ENCODE results near the gene CCDC33.

Gene CCDC33

GRCh38 chr15:74261041-74261440 is 24.9 kb downstream of the CCDC33 start:
- DNase-seq: no peak

- DNase-seq: no peak
Observed at GRCh38 chr15:74261685-74262084, 25.6 kb downstream of the CCDC33 start.

- DNase-seq: no peak
Observed at GRCh38 chr15:74262151-74262550, 26.0 kb downstream of the CCDC33 start.

- no peak for DNase-seq
Observed at GRCh38 chr15:74262625-74263024, 26.5 kb downstream of the CCDC33 start.

GRCh38 chr15:74263466-74263865 is 27.3 kb downstream of the CCDC33 start:
- DNase-seq: no peak

- DNase-seq: no peak
Observed at GRCh38 chr15:74264081-74264501, 28.0 kb downstream of the CCDC33 start.

- peak; percentile 22 to 23 for DNase-seq
Observed at GRCh38 chr15:74265046-74265639, 29.0 kb downstream of the CCDC33 start.

GRCh38 chr15:74268020-74268419 is 31.9 kb downstream of the CCDC33 start:
- no peak for DNase-seq

GRCh38 chr15:74269362-74270035 is 33.4 kb downstream of the CCDC33 start:
- no peak for DNase-seq

- no peak for DNase-seq
Observed at GRCh38 chr15:74270155-74270554, 34.0 kb downstream of the CCDC33 start.

- no peak for DNase-seq
Observed at GRCh38 chr15:74270854-74271520, 34.9 kb downstream of the CCDC33 start.

GRCh38 chr15:74272812-74273211 is 36.7 kb downstream of the CCDC33 start:
- DNase-seq: no peak

GRCh38 chr15:74274470-74275038 is 38.4 kb downstream of the CCDC33 start:
- no peak for DNase-seq

- DNase-seq: no peak
Observed at GRCh38 chr15:74275957-74276356, 39.8 kb downstream of the CCDC33 start.

GRCh38 chr15:74276560-74276959 is 40.4 kb downstream of the CCDC33 start:
- DNase-seq: no peak

- DNase-seq: no peak
Observed at GRCh38 chr15:74277242-74277810, 41.2 kb downstream of the CCDC33 start.

- no peak for DNase-seq
Observed at GRCh38 chr15:74278207-74278606, 42.1 kb downstream of the CCDC33 start.

GRCh38 chr15:74281147-74282133 is 45.3 kb downstream of the CCDC33 start:
- DNase-seq: no peak

GRCh38 chr15:74283368-74283767 is 47.2 kb downstream of the CCDC33 start:
- DNase-seq: no peak

- DNase-seq: no peak
Observed at GRCh38 chr15:74289671-74290070, 53.5 kb downstream of the CCDC33 start.

GRCh38 chr15:74290645-74291044 is 54.5 kb downstream of the CCDC33 start:
- DNase-seq: no peak

Data from activated T-cell treated with anti-CD3 and anti-CD28 coated beads, Interleukin-2, amount 50 U/mL, for 48 hours (primary cell).